ENCODE measurements around the gene HUWE1. TPM values are rescaled to one million over a fixed set of nuclear protein-coding genes. Genes with fewer than 3 reads are reported as not detected.

The HUWE1 gene
- total and polyA plus RNA-seq, 9 of the 15 experiments (the other 6 are each of a cell fraction or from before 2014, with no cell fraction given): 23.9 to 204 (median 65.1) TPM

DNA sequence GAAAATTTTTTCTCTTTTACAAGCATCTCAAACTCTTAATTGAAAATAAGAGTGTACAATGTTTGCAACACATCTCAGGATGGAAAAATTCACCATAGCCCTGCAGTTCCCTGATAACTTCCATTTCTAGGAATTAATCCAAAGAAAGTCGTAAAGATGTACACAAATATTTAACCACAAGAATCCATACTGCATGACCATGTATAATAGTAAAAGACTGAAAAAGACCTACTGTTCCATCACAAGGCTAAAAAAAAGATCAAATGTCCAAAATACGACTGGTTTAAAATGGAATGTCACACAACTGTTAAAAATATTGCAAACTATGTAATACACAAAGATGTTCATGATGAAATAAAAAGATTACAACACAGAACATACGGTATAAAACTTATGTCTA lies 32.1 kb downstream of the HUWE1 start (continued):
- TF ChIP-seq, protein P1, sequence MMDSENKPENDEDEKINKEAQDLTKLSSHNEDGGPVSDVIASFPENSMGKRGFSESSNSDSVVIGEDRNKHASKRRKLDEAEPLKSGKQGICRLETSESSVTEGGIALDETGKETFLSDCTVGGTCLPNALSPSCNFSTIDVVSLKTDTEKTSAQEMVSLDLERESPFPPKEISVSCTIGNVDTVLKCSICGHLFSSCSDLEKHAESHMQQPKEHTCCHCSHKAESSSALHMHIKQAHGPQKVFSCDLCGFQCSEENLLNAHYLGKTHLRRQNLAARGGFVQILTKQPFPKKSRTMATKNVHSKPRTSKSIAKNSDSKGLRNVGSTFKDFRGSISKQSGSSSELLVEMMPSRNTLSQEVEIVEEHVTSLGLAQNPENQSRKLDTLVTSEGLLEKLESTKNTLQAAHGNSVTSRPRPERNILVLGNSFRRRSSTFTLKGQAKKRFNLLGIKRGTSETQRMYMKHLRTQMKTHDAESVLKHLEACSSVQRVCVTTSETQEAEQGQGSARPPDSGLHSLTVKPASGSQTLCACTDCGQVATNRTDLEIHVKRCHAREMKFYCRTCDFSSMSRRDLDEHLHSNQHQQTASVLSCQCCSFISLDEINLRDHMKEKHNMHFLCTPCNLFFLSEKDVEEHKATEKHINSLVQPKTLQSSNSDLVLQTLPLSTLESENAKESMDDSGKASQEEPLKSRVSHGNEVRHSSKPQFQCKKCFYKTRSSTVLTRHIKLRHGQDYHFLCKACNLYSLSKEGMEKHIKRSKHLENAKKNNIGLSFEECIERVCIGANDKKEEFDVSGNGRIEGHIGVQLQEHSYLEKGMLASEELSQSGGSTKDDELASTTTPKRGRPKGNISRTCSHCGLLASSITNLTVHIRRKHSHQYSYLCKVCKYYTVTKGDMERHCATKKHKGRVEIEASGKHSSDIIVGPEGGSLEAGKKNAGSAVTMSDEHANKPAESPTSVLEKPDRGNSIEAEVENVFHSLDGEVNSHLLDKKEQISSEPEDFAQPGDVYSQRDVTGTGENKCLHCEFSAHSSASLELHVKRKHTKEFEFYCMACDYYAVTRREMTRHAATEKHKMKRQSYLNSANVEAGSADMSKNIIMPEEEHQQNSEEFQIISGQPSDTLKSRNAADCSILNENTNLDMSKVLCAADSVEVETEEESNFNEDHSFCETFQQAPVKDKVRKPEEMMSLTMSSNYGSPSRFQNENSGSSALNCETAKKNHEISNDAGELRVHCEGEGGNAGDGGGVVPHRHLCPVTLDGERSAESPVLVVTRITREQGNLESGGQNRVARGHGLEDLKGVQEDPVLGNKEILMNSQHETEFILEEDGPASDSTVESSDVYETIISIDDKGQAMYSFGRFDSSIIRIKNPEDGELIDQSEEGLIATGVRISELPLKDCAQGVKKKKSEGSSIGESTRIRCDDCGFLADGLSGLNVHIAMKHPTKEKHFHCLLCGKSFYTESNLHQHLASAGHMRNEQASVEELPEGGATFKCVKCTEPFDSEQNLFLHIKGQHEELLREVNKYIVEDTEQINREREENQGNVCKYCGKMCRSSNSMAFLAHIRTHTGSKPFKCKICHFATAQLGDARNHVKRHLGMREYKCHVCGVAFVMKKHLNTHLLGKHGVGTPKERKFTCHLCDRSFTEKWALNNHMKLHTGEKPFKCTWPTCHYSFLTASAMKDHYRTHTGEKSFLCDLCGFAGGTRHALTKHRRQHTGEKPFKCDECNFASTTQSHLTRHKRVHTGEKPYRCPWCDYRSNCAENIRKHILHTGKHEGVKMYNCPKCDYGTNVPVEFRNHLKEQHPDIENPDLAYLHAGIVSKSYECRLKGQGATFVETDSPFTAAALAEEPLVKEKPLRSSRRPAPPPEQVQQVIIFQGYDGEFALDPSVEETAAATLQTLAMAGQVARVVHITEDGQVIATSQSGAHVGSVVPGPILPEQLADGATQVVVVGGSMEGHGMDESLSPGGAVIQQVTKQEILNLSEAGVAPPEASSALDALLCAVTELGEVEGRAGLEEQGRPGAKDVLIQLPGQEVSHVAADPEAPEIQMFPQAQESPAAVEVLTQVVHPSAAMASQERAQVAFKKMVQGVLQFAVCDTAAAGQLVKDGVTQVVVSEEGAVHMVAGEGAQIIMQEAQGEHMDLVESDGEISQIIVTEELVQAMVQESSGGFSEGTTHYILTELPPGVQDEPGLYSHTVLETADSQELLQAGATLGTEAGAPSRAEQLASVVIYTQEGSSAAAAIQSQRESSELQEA (IDR thresholded peaks at IDR 0.05; ENCODE audit: low read depth): no peak
- TF ChIP-seq ASH1L (IDR thresholded peaks at IDR 0.05; ENCODE audit: borderline replicate concordance, low read depth, partially characterized antibody) (no peak), NR1H2 (CRISPR knock-in tag; IDR thresholded peaks at IDR 0.05) (no peak), ZNF174 (CRISPR knock-in tag; IDR thresholded peaks at IDR 0.05) (no peak), ZNF668 (CRISPR knock-in tag; IDR thresholded peaks at IDR 0.05) (no peak)
- TF ChIP-seq, protein P2, sequence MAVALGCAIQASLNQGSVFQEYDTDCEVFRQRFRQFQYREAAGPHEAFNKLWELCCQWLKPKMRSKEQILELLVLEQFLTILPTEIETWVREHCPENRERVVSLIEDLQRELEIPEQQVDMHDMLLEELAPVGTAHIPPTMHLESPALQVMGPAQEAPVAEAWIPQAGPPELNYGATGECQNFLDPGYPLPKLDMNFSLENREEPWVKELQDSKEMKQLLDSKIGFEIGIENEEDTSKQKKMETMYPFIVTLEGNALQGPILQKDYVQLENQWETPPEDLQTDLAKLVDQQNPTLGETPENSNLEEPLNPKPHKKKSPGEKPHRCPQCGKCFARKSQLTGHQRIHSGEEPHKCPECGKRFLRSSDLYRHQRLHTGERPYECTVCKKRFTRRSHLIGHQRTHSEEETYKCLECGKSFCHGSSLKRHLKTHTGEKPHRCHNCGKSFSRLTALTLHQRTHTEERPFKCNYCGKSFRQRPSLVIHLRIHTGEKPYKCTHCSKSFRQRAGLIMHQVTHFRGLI (CRISPR knock-in tag; IDR thresholded peaks at IDR 0.05): no peak

Measured in K562 (cell line).